ENCODE results near the gene MTPN.

DNA sequence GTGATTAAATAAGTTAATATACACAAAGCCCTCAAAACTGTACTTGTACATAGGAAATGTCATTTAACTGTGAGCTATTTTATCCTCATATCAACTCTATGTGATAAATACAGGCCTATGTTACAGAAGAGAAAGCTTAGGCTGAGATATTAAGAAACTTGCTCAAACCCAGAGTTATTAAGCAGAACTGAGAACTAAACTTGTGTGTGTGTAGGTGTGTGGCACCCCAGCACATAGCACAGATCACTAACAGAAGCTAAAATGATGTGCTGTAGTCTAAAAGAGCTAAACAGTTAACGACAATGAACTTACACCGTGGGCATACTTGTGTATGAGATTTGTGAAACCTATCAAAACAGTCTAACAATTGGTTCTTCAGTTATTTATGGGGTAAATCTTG is 34.5 kb downstream of the MTPN start:
- TF ChIP-seq, protein P1, sequence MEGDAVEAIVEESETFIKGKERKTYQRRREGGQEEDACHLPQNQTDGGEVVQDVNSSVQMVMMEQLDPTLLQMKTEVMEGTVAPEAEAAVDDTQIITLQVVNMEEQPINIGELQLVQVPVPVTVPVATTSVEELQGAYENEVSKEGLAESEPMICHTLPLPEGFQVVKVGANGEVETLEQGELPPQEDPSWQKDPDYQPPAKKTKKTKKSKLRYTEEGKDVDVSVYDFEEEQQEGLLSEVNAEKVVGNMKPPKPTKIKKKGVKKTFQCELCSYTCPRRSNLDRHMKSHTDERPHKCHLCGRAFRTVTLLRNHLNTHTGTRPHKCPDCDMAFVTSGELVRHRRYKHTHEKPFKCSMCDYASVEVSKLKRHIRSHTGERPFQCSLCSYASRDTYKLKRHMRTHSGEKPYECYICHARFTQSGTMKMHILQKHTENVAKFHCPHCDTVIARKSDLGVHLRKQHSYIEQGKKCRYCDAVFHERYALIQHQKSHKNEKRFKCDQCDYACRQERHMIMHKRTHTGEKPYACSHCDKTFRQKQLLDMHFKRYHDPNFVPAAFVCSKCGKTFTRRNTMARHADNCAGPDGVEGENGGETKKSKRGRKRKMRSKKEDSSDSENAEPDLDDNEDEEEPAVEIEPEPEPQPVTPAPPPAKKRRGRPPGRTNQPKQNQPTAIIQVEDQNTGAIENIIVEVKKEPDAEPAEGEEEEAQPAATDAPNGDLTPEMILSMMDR (IDR thresholded peaks at IDR 0.05) = no peak
- TF ChIP-seq POLR2A (IDR thresholded peaks at IDR 0.05) = no peak
